Measurements from ENCODE around the gene GRM5.
"Not testable (repeated sequence)": the region's sequence is repeated elsewhere in the genome, so short reads cannot be mapped to it uniquely, and the experiment has no call there.

GRCh38 chr11:89019827-89020547 is 45.8 kb downstream of the GRM5 start:
- not testable (repeated sequence) for TF ChIP-seq TAF1 (IDR thresholded peaks at IDR 0.05; ENCODE audit: borderline replicate concordance, low read depth, low read length); POLR2AphosphoS5 (IDR thresholded peaks at IDR 0.05; ENCODE audit: low read depth, low read length); POLR2A (IDR thresholded peaks at IDR 0.05; ENCODE audit: low read depth, low read length)
